Fibroblast of lung (primary cell): ENCODE results near the gene FALEC. TPM values are rescaled to one million over a fixed set of nuclear protein-coding genes. Genes with fewer than 3 reads are reported as not detected.

Experiments used
- DNase-seq, 2 donors: peaks; one replicate each; pipeline versions ENCODE4 v3.0.0 to v3.0.0-alpha.2; 2010; ENCODE audit warnings: low read depth in 2 of 2
- H2AFZ ChIP-seq: 2 replicates; pipeline ENCODE4 v1.5.1; 2012; ENCODE audit warnings: low read length, control low read depth, inconsistent platforms
- H3K27ac ChIP-seq: 2 replicates; pipeline ENCODE4 v1.5.1; 2011; ENCODE audit warnings: low read length, control low read depth; ENCODE audit not compliant: insufficient read depth
- H3K27me3 ChIP-seq: 2 replicates; pipeline ENCODE4 v1.5.1; 2011; ENCODE audit warnings: mild to moderate bottlenecking, low read length; ENCODE audit not compliant: control insufficient read depth, insufficient read depth
- H3K36me3 ChIP-seq: 2 replicates; pipeline ENCODE4 v1.5.1; 2011; ENCODE audit warnings: low read length; ENCODE audit not compliant: control insufficient read depth, insufficient read depth
- H3K4me1 ChIP-seq: 2 replicates; pipeline ENCODE4 v1.5.1; 2011; ENCODE audit warnings: low read length; ENCODE audit not compliant: control insufficient read depth, insufficient read depth; ENCODE audit errors: extremely low read depth
- H3K4me2 ChIP-seq: 2 replicates; pipeline ENCODE4 v1.5.1; 2011; ENCODE audit warnings: low read length, control low read depth; ENCODE audit not compliant: insufficient read depth; ENCODE audit errors: extremely low read depth
- H3K4me3 ChIP-seq, 4 experiments: fragments of 200-600 bp in 1 of 4; sonication (generic) in 1 of 4; replicated peaks in 1 of 4; 2 replicates each; pipeline ENCODE4 v1.5.1; 2011 to 2016; ENCODE audit warnings: low read length in 4 of 4, low read depth in 3 of 4, mild to moderate bottlenecking in 3 of 4, control low read depth in 2 of 4, inconsistent platforms in 1 of 4, mixed read lengths in 1 of 4; ENCODE audit not compliant: insufficient read depth in 1 of 4; ENCODE audit errors: control extremely low read depth in 1 of 4
- H3K79me2 ChIP-seq: 2 replicates; pipeline ENCODE4 v1.5.1; 2012; ENCODE audit warnings: mild to moderate bottlenecking, low read length, inconsistent platforms; ENCODE audit not compliant: control insufficient read depth, insufficient read depth
- H3K9ac ChIP-seq: 2 replicates; pipeline ENCODE4 v1.5.1; 2011; ENCODE audit warnings: mild to moderate bottlenecking, low read length, control low read depth; ENCODE audit not compliant: insufficient read depth
- H3K9me3 ChIP-seq: 2 replicates; pipeline ENCODE4 v1.5.1; 2012; ENCODE audit warnings: low read depth, low read length; ENCODE audit not compliant: control insufficient read depth, insufficient read depth
- H4K20me1 ChIP-seq: 2 replicates; pipeline ENCODE4 v1.5.1; 2011; ENCODE audit warnings: low read length; ENCODE audit not compliant: control insufficient read depth, insufficient read depth; ENCODE audit errors: extremely low read depth
- CTCF ChIP-seq, 2 donors: IDR thresholded peaks in 1 of 2; conservative IDR thresholded peaks in 1 of 2; 1 replicate in 1 of 2; 2 replicates in 1 of 2; pipeline ENCODE4 v1.5.1; 2011 to 2012; ENCODE audit warnings: low read length in 2 of 2, control low read depth in 1 of 2, inconsistent platforms in 1 of 2, low read depth in 1 of 2, mild to moderate bottlenecking in 1 of 2
- EZH2 ChIP-seq: IDR thresholded peaks from 2 replicates; pipeline ENCODE4 v1.5.1; 2012; ENCODE audit warnings: low read length, control low read depth, mild to moderate bottlenecking; ENCODE audit errors: missing control alignments
- polyA plus RNA-seq, 2 donors: library from polyadenylated mRNA; depleted of rRNA in 1 of 2; stranded (reverse) in 1 of 2; unstranded in 1 of 2; fragments of >200 nt; gene quantifications; 2 replicates each; pipeline ENCODE4 v1.2.1, GENCODE V29; 2011 to 2012; ENCODE audit warnings: missing spikeins in 1 of 2
- total RNA-seq: library from RNA; depleted of rRNA; stranded (reverse); fragments of >200 nt; gene quantifications from 2 replicates; pipeline ENCODE4 v1.2.1, GENCODE V29; 2014

Gene FALEC
- total and polyA plus RNA-seq, 2 donors (not counting 1 experiment from before 2014, with no cell fraction given): 0.83 TPM; not detected in 1

GRCh38 chr1:150511985-150512660 is 3.4 kb upstream of the FALEC start:
- peaks cover 26% of the 10 kb centered on the region for H3K4me1 ChIP-seq
- H3K4me3 ChIP-seq: no peak overlapping the region
- no peak for DNase-seq
- no peak overlapping the region for H2AFZ ChIP-seq
- no peak overlapping the region for H3K9ac ChIP-seq
- no peaks in the 10 kb centered on the region for H4K20me1 ChIP-seq
- no peak overlapping the region for H3K4me2 ChIP-seq
- no peak overlapping the region for H3K27ac ChIP-seq
- TF ChIP-seq EZH2 (no peak), CTCF (conservative IDR thresholded peaks at IDR 0.05 in 1 of 2, IDR thresholded peaks at IDR 0.05 in 1 of 2; ENCODE audit: low read depth in 1 of 2, low read length in 2 of 2) (no peak)
- H3K9me3 ChIP-seq: no peaks in the 10 kb centered on the region
- H3K79me2 ChIP-seq: peaks cover 19% of the 10 kb centered on the region
- H3K27me3 ChIP-seq: no peaks in the 10 kb centered on the region
- H3K36me3 ChIP-seq: peaks cover 23% of the 10 kb centered on the region

DNA sequence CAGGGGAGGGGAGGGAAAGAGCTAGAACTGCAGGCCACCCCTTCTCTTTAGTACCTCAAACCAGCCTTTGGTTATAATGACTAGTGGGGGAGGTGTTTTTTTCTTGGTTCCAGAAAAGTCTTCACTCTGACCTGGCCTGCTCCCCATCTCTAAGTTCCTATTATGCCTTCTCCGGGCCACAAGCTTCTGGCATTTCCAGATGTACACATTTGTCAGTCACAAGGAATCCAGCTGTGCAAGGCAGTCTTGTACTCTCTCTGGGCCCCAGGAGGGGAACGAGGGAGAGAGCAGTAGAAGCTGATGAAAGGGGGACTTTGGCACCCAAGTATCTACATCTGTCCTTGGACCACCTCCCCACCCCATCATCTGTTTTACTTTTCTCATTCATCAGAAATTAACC is 2.7 kb upstream of the FALEC start:
- TF ChIP-seq EZH2: no peak
- DNase-seq: peak in 1 of 2 donors; percentile 40
- no peak overlapping the region for H2AFZ ChIP-seq
- H3K79me2 ChIP-seq: peaks cover 19% of the 10 kb centered on the region
- no peaks in the 10 kb centered on the region for H3K9me3 ChIP-seq
- H3K9ac ChIP-seq: no peak overlapping the region
- no peaks in the 10 kb centered on the region for H4K20me1 ChIP-seq
- peaks cover 23% of the 10 kb centered on the region for H3K36me3 ChIP-seq
- H3K4me2 ChIP-seq: no peak overlapping the region
- peak overlapping the region in 1 of 4 experiments; percentile 7 for H3K4me3 ChIP-seq
- peak overlapping the region; percentile 15 for H3K27ac ChIP-seq
- peaks cover 23% of the 10 kb centered on the region for H3K4me1 ChIP-seq
- H3K27me3 ChIP-seq: no peaks in the 10 kb centered on the region

DNA sequence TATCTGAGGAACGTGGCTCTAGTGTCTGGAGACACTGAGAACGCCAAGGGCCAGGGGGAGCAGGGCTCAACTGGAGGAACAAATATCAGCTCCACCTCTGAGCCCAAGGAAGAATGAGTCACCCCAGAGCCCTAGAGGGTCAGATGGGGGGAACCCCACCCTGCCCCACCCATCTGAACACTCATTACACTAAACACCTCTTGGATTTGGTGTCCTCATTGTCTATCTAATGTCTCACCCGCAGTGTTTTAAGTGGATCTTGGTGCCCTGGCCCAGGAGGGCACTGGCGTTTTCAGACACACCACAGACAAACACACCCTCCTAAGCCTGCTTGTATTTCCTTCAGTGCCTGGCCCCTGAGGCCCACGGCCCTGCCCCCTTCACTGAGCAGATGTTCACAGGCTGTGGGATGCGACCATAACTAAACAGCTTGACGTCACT is 2.2 kb upstream of the FALEC start:
- H3K27ac ChIP-seq: peak overlapping the region; percentile 15
- H3K9me3 ChIP-seq: no peaks in the 10 kb centered on the region
- no peak overlapping the region for H2AFZ ChIP-seq
- H3K27me3 ChIP-seq: no peaks in the 10 kb centered on the region
- H3K9ac ChIP-seq: no peak overlapping the region
- H3K4me1 ChIP-seq: peaks cover 23% of the 10 kb centered on the region
- H3K4me2 ChIP-seq: no peak overlapping the region
- H4K20me1 ChIP-seq: no peaks in the 10 kb centered on the region
- H3K36me3 ChIP-seq: peaks cover 23% of the 10 kb centered on the region
- no peak overlapping the region for H3K4me3 ChIP-seq
- H3K79me2 ChIP-seq: peaks cover 14% of the 10 kb centered on the region
- no peak for TF ChIP-seq CTCF (conservative IDR thresholded peaks at IDR 0.05 in 1 of 2, IDR thresholded peaks at IDR 0.05 in 1 of 2; ENCODE audit: low read depth in 1 of 2, low read length in 2 of 2)
- no peak for TF ChIP-seq EZH2
- no peak for DNase-seq
